HL-60 (cell line): ENCODE measurements around the gene TMPRSS13.

Experiments
- DNase-seq, 2 experiments: peaks; one replicate each; pipeline ENCODE4 v3.0.0-alpha.2; 2010 to 2020; ENCODE audit warnings: low read depth in 1 of 2, low spot score in 1 of 2
- H3K27ac ChIP-seq: fragments of 250-450 bp; sonication (Bioruptor Pico); replicated peaks from 2 replicates; pipeline ENCODE4 v1.5.1; 2020; ENCODE audit warnings: mild to moderate bottlenecking, moderate library complexity
- H3K27me3 ChIP-seq: fragments of 250-450 bp; sonication (Bioruptor Pico); 2 replicates; pipeline ENCODE4 v1.5.1; 2021; ENCODE audit warnings: mild to moderate bottlenecking, moderate library complexity; ENCODE audit not compliant: insufficient read depth, poor library complexity, severe bottlenecking
- H3K4me3 ChIP-seq: replicated peaks from 2 replicates; pipeline ENCODE4 v1.5.1; 2011; ENCODE audit warnings: mild to moderate bottlenecking, control low read depth, low read length; ENCODE audit not compliant: insufficient read depth
- GABPA ChIP-seq: IDR thresholded peaks from 2 replicates; pipeline ENCODE4 v1.6.1; 2012; ENCODE audit warnings: low read depth
- POLR2AphosphoS5 ChIP-seq: IDR thresholded peaks from 2 replicates; pipeline ENCODE4 v1.6.1; 2012; ENCODE audit warnings: low read depth
- SPI1 ChIP-seq: IDR thresholded peaks from 2 replicates; pipeline ENCODE4 v1.6.1; 2012; ENCODE audit warnings: low read depth, mild to moderate bottlenecking, borderline replicate concordance
- TF ChIP-seq, protein P1 (sequence below): IDR thresholded peaks from 2 replicates; pipeline ENCODE4 v1.6.1; 2012; ENCODE audit warnings: low read depth; ENCODE audit not compliant: insufficient replicate concordance
- TF ChIP-seq, protein P2 (sequence below): IDR thresholded peaks from one replicate; pipeline ENCODE4 v1.5.1; 2011; ENCODE audit warnings: low read length, control low read depth, inconsistent platforms; ENCODE audit not compliant: insufficient read depth

The TMPRSS13 gene

DNA sequence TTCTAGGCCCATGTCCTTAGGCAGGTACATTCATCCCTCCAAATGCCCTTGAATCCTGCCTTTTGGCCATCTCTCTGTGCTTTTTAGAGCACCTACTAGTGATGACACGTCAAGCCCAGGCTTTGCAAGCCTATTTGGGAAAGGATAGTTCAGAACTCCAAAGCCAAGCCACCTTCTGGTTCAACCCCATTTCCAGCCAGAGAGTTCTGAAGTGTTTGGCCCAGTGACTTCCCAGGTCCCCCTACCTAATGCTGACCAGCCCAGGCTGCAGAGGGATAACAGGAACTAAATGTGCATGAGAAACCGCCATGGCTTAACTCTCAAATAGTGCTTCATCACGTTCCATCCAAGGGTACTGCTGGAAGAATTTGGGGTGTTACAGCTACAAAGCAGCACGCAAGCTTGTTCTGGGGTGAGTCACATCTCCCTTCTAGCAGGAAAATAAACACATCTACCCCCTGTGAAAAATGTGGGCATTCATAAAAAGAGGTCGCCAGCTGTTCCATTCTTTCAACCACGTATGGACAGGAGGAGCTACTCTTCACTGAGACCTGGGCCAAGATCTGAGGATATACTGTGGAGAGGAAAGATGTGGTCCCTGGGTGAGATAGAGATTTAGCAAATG lies 50.8 kb downstream of the TMPRSS13 start:
- no peak for DNase-seq
- Histone ChIP-seq H3K27me3 (peaks cover 65% of the 10 kb centered on the region), H3K27ac (no peak overlapping the region), H3K4me3 (no peak overlapping the region)
- TF ChIP-seq SPI1 (no peak), POLR2AphosphoS5 (no peak), GABPA (no peak)
- TF ChIP-seq, protein P1, sequence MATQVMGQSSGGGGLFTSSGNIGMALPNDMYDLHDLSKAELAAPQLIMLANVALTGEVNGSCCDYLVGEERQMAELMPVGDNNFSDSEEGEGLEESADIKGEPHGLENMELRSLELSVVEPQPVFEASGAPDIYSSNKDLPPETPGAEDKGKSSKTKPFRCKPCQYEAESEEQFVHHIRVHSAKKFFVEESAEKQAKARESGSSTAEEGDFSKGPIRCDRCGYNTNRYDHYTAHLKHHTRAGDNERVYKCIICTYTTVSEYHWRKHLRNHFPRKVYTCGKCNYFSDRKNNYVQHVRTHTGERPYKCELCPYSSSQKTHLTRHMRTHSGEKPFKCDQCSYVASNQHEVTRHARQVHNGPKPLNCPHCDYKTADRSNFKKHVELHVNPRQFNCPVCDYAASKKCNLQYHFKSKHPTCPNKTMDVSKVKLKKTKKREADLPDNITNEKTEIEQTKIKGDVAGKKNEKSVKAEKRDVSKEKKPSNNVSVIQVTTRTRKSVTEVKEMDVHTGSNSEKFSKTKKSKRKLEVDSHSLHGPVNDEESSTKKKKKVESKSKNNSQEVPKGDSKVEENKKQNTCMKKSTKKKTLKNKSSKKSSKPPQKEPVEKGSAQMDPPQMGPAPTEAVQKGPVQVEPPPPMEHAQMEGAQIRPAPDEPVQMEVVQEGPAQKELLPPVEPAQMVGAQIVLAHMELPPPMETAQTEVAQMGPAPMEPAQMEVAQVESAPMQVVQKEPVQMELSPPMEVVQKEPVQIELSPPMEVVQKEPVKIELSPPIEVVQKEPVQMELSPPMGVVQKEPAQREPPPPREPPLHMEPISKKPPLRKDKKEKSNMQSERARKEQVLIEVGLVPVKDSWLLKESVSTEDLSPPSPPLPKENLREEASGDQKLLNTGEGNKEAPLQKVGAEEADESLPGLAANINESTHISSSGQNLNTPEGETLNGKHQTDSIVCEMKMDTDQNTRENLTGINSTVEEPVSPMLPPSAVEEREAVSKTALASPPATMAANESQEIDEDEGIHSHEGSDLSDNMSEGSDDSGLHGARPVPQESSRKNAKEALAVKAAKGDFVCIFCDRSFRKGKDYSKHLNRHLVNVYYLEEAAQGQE, result no peak
- TF ChIP-seq, protein P2, sequence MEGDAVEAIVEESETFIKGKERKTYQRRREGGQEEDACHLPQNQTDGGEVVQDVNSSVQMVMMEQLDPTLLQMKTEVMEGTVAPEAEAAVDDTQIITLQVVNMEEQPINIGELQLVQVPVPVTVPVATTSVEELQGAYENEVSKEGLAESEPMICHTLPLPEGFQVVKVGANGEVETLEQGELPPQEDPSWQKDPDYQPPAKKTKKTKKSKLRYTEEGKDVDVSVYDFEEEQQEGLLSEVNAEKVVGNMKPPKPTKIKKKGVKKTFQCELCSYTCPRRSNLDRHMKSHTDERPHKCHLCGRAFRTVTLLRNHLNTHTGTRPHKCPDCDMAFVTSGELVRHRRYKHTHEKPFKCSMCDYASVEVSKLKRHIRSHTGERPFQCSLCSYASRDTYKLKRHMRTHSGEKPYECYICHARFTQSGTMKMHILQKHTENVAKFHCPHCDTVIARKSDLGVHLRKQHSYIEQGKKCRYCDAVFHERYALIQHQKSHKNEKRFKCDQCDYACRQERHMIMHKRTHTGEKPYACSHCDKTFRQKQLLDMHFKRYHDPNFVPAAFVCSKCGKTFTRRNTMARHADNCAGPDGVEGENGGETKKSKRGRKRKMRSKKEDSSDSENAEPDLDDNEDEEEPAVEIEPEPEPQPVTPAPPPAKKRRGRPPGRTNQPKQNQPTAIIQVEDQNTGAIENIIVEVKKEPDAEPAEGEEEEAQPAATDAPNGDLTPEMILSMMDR, result no peak

DNA sequence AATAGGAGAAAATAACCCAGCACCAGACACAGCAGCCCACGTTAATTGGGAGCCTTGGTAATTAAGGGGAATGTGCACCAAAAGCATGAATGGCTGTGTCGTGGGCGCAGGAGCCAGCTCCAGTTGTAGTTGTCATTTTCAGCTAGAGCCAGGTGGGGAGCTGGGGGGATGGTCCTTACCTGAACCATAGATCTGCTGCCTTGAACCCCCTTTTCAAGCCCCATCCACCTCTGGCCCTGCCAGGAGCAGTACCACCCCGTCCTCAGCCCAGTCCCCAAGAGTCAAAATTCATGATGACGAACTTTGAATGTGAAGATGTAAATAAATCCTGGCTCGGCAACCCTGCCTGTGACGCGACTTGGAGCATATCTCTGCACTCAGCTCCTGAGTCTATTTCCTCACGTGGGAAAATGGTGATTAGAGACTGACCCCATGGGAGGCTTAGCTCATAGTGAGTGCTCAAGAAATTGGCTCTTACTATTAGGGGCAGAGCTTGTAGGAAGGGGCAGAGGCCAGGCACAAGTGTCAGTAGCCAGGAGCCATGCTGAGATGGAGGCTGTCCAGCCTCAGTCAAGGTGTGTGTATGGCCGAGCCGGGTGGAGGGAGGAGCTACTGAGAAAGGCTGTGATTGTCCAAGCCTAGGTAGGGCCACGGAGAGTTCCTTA lies 52.0 kb downstream of the TMPRSS13 start:
- Histone ChIP-seq H3K4me3 (no peak overlapping the region), H3K27ac (no peak overlapping the region), H3K27me3 (peaks cover 67% of the 10 kb centered on the region)
- no peak for TF ChIP-seq POLR2AphosphoS5
- TF ChIP-seq, protein P1, result no peak
- DNase-seq, result no peak

DNA sequence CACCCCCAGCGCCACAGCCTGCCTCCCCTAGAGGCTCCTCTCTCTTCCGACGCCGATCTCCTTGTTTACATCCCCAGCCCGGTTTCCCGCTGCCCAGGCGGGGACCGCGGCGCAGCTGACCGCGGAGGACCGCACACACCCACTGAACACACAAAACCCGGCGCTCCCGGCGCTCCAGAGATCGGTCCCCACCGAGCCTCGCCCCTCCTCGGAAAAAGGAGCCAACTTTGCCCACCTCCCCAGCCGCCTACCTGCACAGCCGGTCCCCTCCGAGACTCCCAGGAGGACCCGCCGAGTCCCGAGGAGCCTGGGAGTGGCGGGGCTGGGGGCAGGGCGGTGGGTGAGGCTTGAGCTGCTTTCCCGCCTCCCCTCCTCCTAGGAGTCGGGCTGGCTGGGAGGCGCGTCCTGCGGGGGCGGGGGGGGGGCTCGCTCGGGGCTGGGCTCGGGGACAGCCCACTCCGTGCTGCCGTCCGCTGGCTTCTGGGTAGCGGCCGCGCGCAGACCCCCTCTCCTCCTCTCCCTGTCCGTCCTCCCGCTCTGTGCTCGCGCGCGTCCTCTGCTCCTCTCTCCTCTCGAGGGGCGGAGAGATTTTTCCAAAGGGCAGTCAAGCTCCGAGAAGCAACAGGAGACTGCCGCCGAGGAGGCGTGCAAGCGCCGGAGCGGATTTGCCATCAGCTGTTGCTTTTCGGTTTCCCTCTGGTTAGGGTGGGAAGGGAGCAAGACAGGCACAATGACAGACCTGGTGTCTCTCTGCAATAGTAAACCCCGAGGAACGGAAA lies 52.7 kb downstream of the TMPRSS13 start, which contains the start of gene FXYD6:
FXYD6 (minus strand) TSS at position 318 of the 779 bp plus-strand sequence. CDS start 33,882 bp downstream, outside the sequence.
- Histone ChIP-seq H3K27me3 (peaks cover 66% of the 10 kb centered on the region), H3K4me3 (no peak within 1 kb of the TSS), H3K27ac (no peak within 1 kb of the TSS)
- no peak for DNase-seq
- no peak for TF ChIP-seq POLR2AphosphoS5
- TF ChIP-seq, protein P2, result no peak

DNA sequence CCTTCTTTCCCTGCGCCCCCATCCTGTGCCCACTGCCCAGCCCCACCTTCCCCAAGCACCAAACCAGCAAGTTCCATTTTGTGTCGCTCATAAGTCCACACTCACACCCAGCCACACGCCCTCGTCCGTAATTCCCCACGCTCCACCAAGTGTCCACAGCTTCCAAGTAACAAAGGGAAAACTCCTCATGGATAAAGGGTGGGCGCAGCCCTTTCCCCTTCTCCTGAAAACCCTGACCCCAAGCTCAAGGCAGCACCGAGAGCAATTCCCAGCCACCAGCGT lies 53.2 kb downstream of the TMPRSS13 start:
- Histone ChIP-seq H3K27me3 (peaks cover 65% of the 10 kb centered on the region), H3K27ac (no peak overlapping the region), H3K4me3 (no peak overlapping the region)
- no peak for DNase-seq
- TF ChIP-seq, protein P2, result no peak
- TF ChIP-seq POLR2AphosphoS5 (no peak), SPI1 (no peak), GABPA (no peak)
- TF ChIP-seq, protein P1, result no peak
